Suprapubic skin (tissue), 4 donors: Measurements from ENCODE around the gene ADRA1B. TPM values are rescaled to one million over a fixed set of nuclear protein-coding genes. Genes with fewer than 3 reads are reported as not detected.

Source experiments
- DNase-seq, 2 donors: peaks; one replicate each; pipeline ENCODE4 v3.0.0-alpha.2; 2019; ENCODE audit warnings: low spot score in 2 of 2
- H3K27ac ChIP-seq: fragments of 200-600 bp; sonication (generic); one replicate; pipeline ENCODE4 v1.5.1; 2019
- H3K27me3 ChIP-seq: fragments of 200-600 bp; sonication (generic); one replicate; pipeline ENCODE4 v1.5.1; 2019
- H3K36me3 ChIP-seq: fragments of 200-600 bp; sonication (generic); one replicate; pipeline ENCODE4 v1.5.1; 2019
- H3K4me1 ChIP-seq: fragments of 200-600 bp; sonication (generic); one replicate; pipeline ENCODE4 v1.5.1; 2019
- H3K4me3 ChIP-seq: fragments of 200-600 bp; sonication (generic); one replicate; pipeline ENCODE4 v1.5.1; 2019; ENCODE audit warnings: mild to moderate bottlenecking
- H3K9me3 ChIP-seq: fragments of 200-600 bp; sonication (generic); one replicate; pipeline ENCODE4 v1.5.1; 2019
- EP300 ChIP-seq: sonication (generic); formaldehyde crosslinking; IDR thresholded peaks from one replicate; pipeline ENCODE4 v1.6.1; 2017; ENCODE audit warnings: antibody characterized with exemption
- POLR2A ChIP-seq, 2 donors: fragments of 450-650 bp; IDR thresholded peaks; one replicate each; pipeline ENCODE4 v1.6.1; 2017; ENCODE audit warnings: antibody characterized with exemption in 2 of 2, mild to moderate bottlenecking in 2 of 2, moderate library complexity in 2 of 2
- POLR2AphosphoS5 ChIP-seq, 3 donors: sonication (generic); formaldehyde crosslinking; IDR thresholded peaks; one replicate each; pipeline ENCODE4 v1.6.1; 2017; ENCODE audit warnings: antibody characterized with exemption in 3 of 3
- WGBS: methylation state at CpG from one replicate; pipeline ENCODE4 v1.1.5; 2018; 5-methylcytosine and 5-hydroxymethylcytosine counted together
- total RNA-seq, 4 donors: library from RNA; depleted of rRNA; stranded (reverse); fragments of >200 nt; gene quantifications; one replicate each; pipeline ENCODE4 v1.1.0, GENCODE V29; 2016
- TF ChIP-seq, protein P1 (sequence below), 2 donors: fragments of 200-600 bp in 1 of 2; fragments of 450-650 bp in 1 of 2; sonication (generic) in 1 of 2; IDR thresholded peaks; one replicate each; pipeline ENCODE4 v1.5.1; 2016 to 2019; ENCODE audit warnings: antibody characterized with exemption in 2 of 2, mild to moderate bottlenecking in 1 of 2, moderate library complexity in 1 of 2

The ADRA1B gene
- total RNA-seq, 4 donors from 2014 or later = 0.36 to 0.64 (median 0.47) TPM; not detected in 1

DNA sequence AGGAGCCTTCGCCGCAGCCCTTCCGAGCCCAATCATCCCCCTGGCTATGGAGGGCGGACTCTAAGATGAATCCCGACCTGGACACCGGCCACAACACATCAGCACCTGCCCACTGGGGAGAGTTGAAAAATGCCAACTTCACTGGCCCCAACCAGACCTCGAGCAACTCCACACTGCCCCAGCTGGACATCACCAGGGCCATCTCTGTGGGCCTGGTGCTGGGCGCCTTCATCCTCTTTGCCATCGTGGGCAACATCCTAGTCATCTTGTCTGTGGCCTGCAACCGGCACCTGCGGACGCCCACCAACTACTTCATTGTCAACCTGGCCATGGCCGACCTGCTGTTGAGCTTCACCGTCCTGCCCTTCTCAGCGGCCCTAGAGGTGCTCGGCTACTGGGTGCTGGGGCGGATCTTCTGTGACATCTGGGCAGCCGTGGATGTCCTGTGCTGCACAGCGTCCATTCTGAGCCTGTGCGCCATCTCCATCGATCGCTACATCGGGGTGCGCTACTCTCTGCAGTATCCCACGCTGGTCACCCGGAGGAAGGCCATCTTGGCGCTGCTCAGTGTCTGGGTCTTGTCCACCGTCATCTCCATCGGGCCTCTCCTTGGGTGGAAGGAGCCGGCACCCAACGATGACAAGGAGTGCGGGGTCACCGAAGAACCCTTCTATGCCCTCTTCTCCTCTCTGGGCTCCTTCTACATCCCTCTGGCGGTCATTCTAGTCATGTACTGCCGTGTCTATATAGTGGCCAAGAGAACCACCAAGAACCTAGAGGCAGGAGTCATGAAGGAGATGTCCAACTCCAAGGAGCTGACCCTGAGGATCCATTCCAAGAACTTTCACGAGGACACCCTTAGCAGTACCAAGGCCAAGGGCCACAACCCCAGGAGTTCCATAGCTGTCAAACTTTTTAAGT lies 819 bp downstream of the ADRA1B start:
- Histone ChIP-seq H3K27ac (no peak overlapping the region), H3K27me3 (peaks cover 24% of the 10 kb centered on the region), H3K36me3 (no peaks in the 10 kb centered on the region), H3K4me3 (peak overlapping the region; percentile 48), H3K9me3 (no peaks in the 10 kb centered on the region), H3K4me1 (peaks cover 19% of the 10 kb centered on the region)
- WGBS = 82% methylated on average over 26 of the region's 36 CpGs
- TF ChIP-seq EP300 (no peak), POLR2AphosphoS5 (IDR thresholded peaks at IDR 0.05) (no peak), POLR2A (IDR thresholded peaks at IDR 0.05) (no peak)
- TF ChIP-seq, protein P1, sequence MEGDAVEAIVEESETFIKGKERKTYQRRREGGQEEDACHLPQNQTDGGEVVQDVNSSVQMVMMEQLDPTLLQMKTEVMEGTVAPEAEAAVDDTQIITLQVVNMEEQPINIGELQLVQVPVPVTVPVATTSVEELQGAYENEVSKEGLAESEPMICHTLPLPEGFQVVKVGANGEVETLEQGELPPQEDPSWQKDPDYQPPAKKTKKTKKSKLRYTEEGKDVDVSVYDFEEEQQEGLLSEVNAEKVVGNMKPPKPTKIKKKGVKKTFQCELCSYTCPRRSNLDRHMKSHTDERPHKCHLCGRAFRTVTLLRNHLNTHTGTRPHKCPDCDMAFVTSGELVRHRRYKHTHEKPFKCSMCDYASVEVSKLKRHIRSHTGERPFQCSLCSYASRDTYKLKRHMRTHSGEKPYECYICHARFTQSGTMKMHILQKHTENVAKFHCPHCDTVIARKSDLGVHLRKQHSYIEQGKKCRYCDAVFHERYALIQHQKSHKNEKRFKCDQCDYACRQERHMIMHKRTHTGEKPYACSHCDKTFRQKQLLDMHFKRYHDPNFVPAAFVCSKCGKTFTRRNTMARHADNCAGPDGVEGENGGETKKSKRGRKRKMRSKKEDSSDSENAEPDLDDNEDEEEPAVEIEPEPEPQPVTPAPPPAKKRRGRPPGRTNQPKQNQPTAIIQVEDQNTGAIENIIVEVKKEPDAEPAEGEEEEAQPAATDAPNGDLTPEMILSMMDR (IDR thresholded peaks at IDR 0.05) = no peak
- DNase-seq = no peak

DNA sequence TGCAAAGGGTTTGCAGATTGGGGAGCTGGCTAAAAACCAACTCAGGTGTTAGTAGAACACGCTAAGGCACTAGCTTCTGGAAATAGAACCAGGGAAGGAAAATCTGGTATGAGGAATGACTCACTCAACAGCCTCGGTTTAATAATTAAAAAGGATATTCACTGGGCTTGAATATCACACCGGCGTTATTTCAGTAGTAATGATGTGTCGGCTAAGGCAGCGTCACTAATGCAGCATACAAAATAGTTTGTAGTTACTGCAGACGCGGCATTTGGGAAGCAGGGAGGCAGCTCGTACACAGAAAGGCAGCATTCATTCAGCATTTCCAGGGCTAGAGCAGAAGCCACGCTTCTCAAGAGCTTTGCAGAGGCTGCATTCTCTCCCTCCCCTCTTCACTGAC lies 1.7 kb downstream of the ADRA1B start:
- H3K27me3 ChIP-seq = peaks cover 24% of the 10 kb centered on the region
- WGBS = 58% methylated on average over 10 of the region's 10 CpGs
- DNase-seq = no peak
- H3K36me3 ChIP-seq = no peaks in the 10 kb centered on the region
- peaks cover 12% of the 10 kb centered on the region for H3K4me1 ChIP-seq
- H3K4me3 ChIP-seq = no peak overlapping the region
- no peaks in the 10 kb centered on the region for H3K9me3 ChIP-seq
- TF ChIP-seq POLR2A (IDR thresholded peaks at IDR 0.05) = no peak
- TF ChIP-seq, protein P1 (IDR thresholded peaks at IDR 0.05) = no peak
- no peak for TF ChIP-seq POLR2AphosphoS5 (IDR thresholded peaks at IDR 0.05)
- TF ChIP-seq EP300 = no peak
- H3K27ac ChIP-seq = no peak overlapping the region

DNA sequence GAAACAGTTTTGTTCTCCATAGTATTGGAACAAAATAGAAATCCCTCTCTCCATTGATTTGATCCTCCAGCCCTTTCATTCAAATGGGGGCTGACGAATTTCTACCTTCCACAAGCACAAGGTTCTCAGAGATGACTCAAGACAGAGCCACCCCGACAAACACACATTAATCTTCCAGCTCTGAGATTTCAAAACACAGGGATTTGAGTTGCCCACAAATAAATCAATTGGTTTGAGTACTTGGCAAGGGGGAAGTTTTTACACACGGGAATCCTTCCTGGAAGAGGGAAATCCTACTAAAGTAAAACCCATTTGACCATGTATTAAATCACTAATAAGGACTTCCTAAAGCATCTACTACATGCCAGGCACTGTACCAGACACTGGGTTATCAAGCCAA lies 5.4 kb downstream of the ADRA1B start:
- no peak overlapping the region for H3K4me3 ChIP-seq
- TF ChIP-seq, protein P1 (IDR thresholded peaks at IDR 0.05) = no peak
- TF ChIP-seq POLR2AphosphoS5 (IDR thresholded peaks at IDR 0.05) (no peak), POLR2A (IDR thresholded peaks at IDR 0.05) (no peak), EP300 (no peak)
- H3K36me3 ChIP-seq = no peaks in the 10 kb centered on the region
- no peak overlapping the region for H3K27ac ChIP-seq
- 65% methylated on average over 3 of the region's 3 CpGs for WGBS
- peaks cover under 1% of the 10 kb centered on the region for H3K4me1 ChIP-seq
- peaks cover 15% of the 10 kb centered on the region for H3K27me3 ChIP-seq
- no peaks in the 10 kb centered on the region for H3K9me3 ChIP-seq
- DNase-seq = no peak

DNA sequence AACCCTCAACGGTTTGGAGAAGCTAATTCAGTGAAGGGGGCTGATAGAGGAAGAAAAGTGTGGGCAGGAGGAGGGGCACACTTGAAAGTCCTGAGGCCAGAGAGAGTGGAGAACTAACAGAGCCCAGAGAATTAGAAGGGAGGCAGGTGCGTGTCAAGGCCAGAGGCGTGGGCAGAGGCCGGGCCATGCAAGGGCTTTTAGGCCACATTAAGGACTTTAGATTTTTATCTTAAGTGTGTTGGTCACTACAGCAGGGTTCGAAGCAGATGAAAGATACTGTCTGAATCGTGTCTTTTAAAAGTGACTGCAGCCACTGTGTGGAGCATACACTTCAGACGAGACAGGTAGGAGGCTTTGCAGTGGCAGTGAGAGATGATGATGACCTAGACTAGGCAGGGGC lies 6.7 kb downstream of the ADRA1B start:
- Histone ChIP-seq H3K27me3 (peaks cover 7% of the 10 kb centered on the region), H3K9me3 (no peaks in the 10 kb centered on the region), H3K27ac (no peak overlapping the region), H3K4me3 (no peak overlapping the region), H3K36me3 (no peaks in the 10 kb centered on the region), H3K4me1 (no peaks in the 10 kb centered on the region)
- no peak for DNase-seq
- TF ChIP-seq POLR2A (IDR thresholded peaks at IDR 0.05) = no peak
- TF ChIP-seq, protein P1 (IDR thresholded peaks at IDR 0.05) = no peak
- TF ChIP-seq EP300 = no peak
- TF ChIP-seq POLR2AphosphoS5 (IDR thresholded peaks at IDR 0.05) = no peak
- 75% methylated on average over 7 of the region's 7 CpGs for WGBS

DNA sequence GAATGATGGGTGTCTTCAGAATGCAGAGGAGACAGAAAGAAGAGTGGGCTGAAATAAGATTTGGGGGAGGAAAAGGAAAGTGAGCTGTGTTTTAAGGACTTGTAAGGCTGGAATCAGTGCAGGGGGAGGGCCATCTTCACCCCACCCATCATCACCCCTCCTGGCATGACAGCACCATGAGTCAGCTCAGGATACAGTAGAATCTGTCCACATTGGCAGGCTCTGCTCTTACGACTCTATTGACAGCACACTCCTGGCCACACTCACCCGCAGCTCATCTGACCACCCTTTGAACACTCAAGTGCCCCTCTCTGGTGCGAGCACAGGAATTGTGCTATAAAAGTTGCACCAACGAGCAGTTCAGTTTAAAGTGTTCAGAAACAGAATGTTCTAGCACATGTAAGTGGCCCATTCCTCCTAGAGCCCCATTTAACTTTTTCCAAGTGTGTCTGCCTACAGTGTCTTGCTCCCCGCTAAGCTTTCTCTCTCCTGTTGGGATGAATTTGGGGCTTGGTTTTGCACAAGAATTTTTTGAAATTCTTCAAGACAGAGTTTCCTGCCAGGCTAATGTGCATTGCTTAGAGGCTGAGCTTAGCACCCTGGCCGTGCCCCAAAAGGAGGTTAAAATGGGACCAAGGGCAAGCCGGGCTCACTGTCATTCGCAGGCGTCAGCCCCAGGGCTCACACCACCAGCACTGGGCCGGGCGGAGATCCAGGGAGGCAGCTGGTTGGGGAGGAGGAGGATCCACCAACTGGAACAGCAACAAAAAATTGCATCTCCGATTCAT lies 12.0 kb downstream of the ADRA1B start:
- Histone ChIP-seq H3K36me3 (no peaks in the 10 kb centered on the region), H3K4me1 (peaks cover 4% of the 10 kb centered on the region), H3K4me3 (no peak overlapping the region), H3K27ac (no peak overlapping the region), H3K9me3 (no peaks in the 10 kb centered on the region), H3K27me3 (peaks cover 7% of the 10 kb centered on the region)
- 33% methylated on average over 12 of the region's 12 CpGs for WGBS
- no peak for TF ChIP-seq EP300
- TF ChIP-seq POLR2AphosphoS5 (IDR thresholded peaks at IDR 0.05) = no peak
- no peak for DNase-seq
